HepG2 (cell line): ENCODE data around the gene TTC1. TPM values are rescaled to one million over a fixed set of nuclear protein-coding genes. Genes with fewer than 3 reads are reported as not detected.

Experiments used
- ATAC-seq: fragments of 200-7000 bp; cut with Tn5 transposase; 3 replicates; pipeline ENCODE4 v1.9.1; 2020; ENCODE audit warnings: mild to moderate bottlenecking, moderate library complexity
- BruUV-seq: library from RNA; stranded (reverse); fragments of 400-500 nt; replicated peaks from 2 replicates; lab custom pipeline; 2021; lab: Mats Ljungman, UMichigan
- CTCF ChIA-PET: fragments of 300-600 bp; formaldehyde crosslinking; extraction: SDS; loops from one replicate; lab custom pipeline; 2021; ENCODE audit warnings: low total read pairs, inconsistent platforms, low intra/inter-chr PET ratio; lab: Yijun Ruan, JAX
- POLR2A ChIA-PET: fragments of 350-600 bp; sonication (Branson Sonifier 250); formaldehyde crosslinking; loops from one replicate; lab custom pipeline; 2020; ENCODE audit warnings: antibody characterized with exemption, inconsistent platforms; lab: Yijun Ruan, JAX
- DNase-seq: peaks from one replicate; pipeline ENCODE4 v3.0.0-alpha.2; 2015; ENCODE audit warnings: low spot score
- FAIRE-seq: peaks from 3 replicates; lab custom pipeline; 2011; peaks lifted over from hg19 to GRCh38; lab: Jason Lieb, UNC
- H2AFZ ChIP-seq: one replicate; pipeline ENCODE4 v1.6.1; 2011; ENCODE audit warnings: low read length, inconsistent platforms
- H3K27ac ChIP-seq: fragments of 300-600 bp; 3 replicates; pipeline ENCODE4 v1.8.0; 2011; ENCODE audit warnings: mixed run types, mild to moderate bottlenecking, mixed read lengths, low read length, inconsistent platforms; ENCODE audit not compliant: insufficient read depth; ENCODE audit errors: extremely low read length
- H3K27me3 ChIP-seq, 2 experiments: fragments of 200-600 bp in 1 of 2; 2 replicates in 1 of 2; 3 replicates in 1 of 2; pipeline versions ENCODE4 v1.6.0 to v1.8.0; 2011; ENCODE audit warnings: low read length in 2 of 2, mild to moderate bottlenecking in 2 of 2, moderate library complexity in 2 of 2, inconsistent platforms in 1 of 2; ENCODE audit not compliant: insufficient read depth in 2 of 2, control insufficient read depth in 1 of 2
- H3K36me3 ChIP-seq, 2 experiments: fragments of 200-600 bp in 1 of 2; replicated peaks in 1 of 2; 2 replicates in 1 of 2; 3 replicates in 1 of 2; pipeline versions ENCODE4 v1.5.1 to v1.8.0; 2011; ENCODE audit warnings: low read length in 2 of 2, inconsistent platforms in 1 of 2; ENCODE audit not compliant: insufficient read depth in 2 of 2, control insufficient read depth in 1 of 2
- H3K4me1 ChIP-seq: 2 replicates; pipeline ENCODE4 v1.5.1; 2012; ENCODE audit warnings: low read length, inconsistent platforms; ENCODE audit not compliant: insufficient read depth
- H3K4me2 ChIP-seq: 2 replicates; pipeline ENCODE4 v1.6.0; 2011; ENCODE audit warnings: low read depth, low read length, inconsistent platforms
- H3K4me3 ChIP-seq, 3 experiments: fragments of 200-600 bp in 1 of 3; sonication (generic), shearing (Covaris generic) in 1 of 3; replicated peaks in 1 of 3; 2 replicates each; pipeline ENCODE4 v1.5.1; 2011 to 2016; ENCODE audit warnings: low read length in 3 of 3, inconsistent platforms in 2 of 3, low read depth in 2 of 3, mild to moderate bottlenecking in 2 of 3, control low read depth in 1 of 3, mixed read lengths in 1 of 3; ENCODE audit not compliant: insufficient read depth in 1 of 3
- H3K79me2 ChIP-seq: one replicate; pipeline ENCODE4 v1.6.1; 2011; ENCODE audit warnings: low read length, inconsistent platforms; ENCODE audit not compliant: insufficient read depth
- H3K9ac ChIP-seq: 2 replicates; pipeline ENCODE4 v1.6.0; 2011; ENCODE audit warnings: mild to moderate bottlenecking, low read depth, low read length, inconsistent platforms; ENCODE audit not compliant: insufficient read depth
- H3K9me3 ChIP-seq: 2 replicates; pipeline ENCODE4 v1.5.1; 2012; ENCODE audit warnings: mild to moderate bottlenecking, low read length
- H4K20me1 ChIP-seq: 2 replicates; pipeline ENCODE4 v1.6.0; 2011; ENCODE audit warnings: inconsistent platforms, mild to moderate bottlenecking, low read length, moderate library complexity; ENCODE audit not compliant: insufficient read depth
- FOSL1 ChIP-seq: sonication (generic); formaldehyde crosslinking; IDR thresholded peaks from 2 replicates; pipeline ENCODE4 v1.9.0; 2021; ENCODE audit warnings: missing genetic modification reagents, borderline replicate concordance
- FOXK2 ChIP-seq: fragments of 450-650 bp; IDR thresholded peaks from 2 replicates; pipeline ENCODE4 v1.6.1; 2016
- MIXL1 ChIP-seq: IDR thresholded peaks from 2 replicates; pipeline ENCODE4 v1.6.1; 2016
- NCOA1 ChIP-seq: sonication (generic); formaldehyde crosslinking; IDR thresholded peaks from 2 replicates; pipeline ENCODE4 v1.9.0; 2021; ENCODE audit warnings: missing genetic modification reagents
- NR2F2 ChIP-seq: IDR thresholded peaks from 2 replicates; pipeline ENCODE4 v1.6.1; 2012; ENCODE audit warnings: low read depth, inconsistent platforms, borderline replicate concordance
- PCBP2 ChIP-seq: fragments of 200-400 bp; formaldehyde crosslinking; optimal IDR thresholded peaks from 2 replicates; pipeline ENCODE3; 2018; ENCODE audit warnings: low read length, low read depth; ENCODE audit not compliant: poor library complexity, severe bottlenecking
- RFXANK ChIP-seq: IDR thresholded peaks from 2 replicates; pipeline ENCODE4 v1.6.1; 2016
- ZBTB21 ChIP-seq: sonication (generic); formaldehyde crosslinking; IDR thresholded peaks from 2 replicates; pipeline ENCODE4 v1.4.0; 2020; ENCODE audit warnings: missing genetic modification reagents
- ZNF546 ChIP-seq: sonication (generic); formaldehyde crosslinking; conservative IDR thresholded peaks from 2 replicates; pipeline ENCODE4 v1.8.1; 2023; ENCODE audit warnings: mild to moderate bottlenecking, missing genetic modification reagents
- WGBS: methylation state at CpG from one replicate; pipeline ENCODE4 v1.1.6; 2017; ENCODE audit warnings: low lambda C conversion rate; 5-methylcytosine and 5-hydroxymethylcytosine counted together
- in situ Hi-C: cut with HindIII; loops from 2 replicates; pipeline ENCODE4 v1.10.0; 2017; ENCODE audit warnings: low pct_unique_long_range_greater_than_20kb; ENCODE audit not compliant: extremely low pct_ligation_motif_present
- intact Hi-C: fragments of 100-400 bp; cut with micrococcal nuclease; formaldehyde crosslinking; loops from one replicate; pipeline ENCODE4 v1.10.0; 2022; ENCODE audit not compliant: unreplicated experiment
- polyA plus RNA-seq, 8 experiments: library from polyadenylated mRNA; depleted of rRNA in 3 of 8; stranded (reverse) in 7 of 8; unstranded in 1 of 8; fragments of >200 nt; fragmentation: Illumina TruSeq in 4 of 8; extraction: Trizol in 4 of 8; gene quantifications; 2 replicates each; pipeline versions ENCODE4 v1.2.1 to v1.2.3, GENCODE V29; 2011 to 2016; ENCODE audit warnings: low read depth in 4 of 8, missing spikeins in 1 of 8, mixed read lengths in 1 of 8; ENCODE audit not compliant: insufficient read depth in 1 of 8
- total RNA-seq, 5 experiments: library from RNA; depleted of rRNA; stranded (reverse); fragments of >200 nt; fragmentation: Illumina TruSeq; extraction: Trizol; gene quantifications; 2 replicates each; pipeline ENCODE4 v1.2.3, GENCODE V29; 2016; ENCODE audit warnings: low read depth in 1 of 5
- TF ChIP-seq, protein P1 (sequence below): IDR thresholded peaks from 2 replicates; pipeline ENCODE4 v1.6.1; 2016
- TF ChIP-seq, protein P2 (sequence below): IDR thresholded peaks from 2 replicates; pipeline ENCODE4 v1.6.1; 2016; ENCODE audit warnings: low read depth, control low read depth

The TTC1 gene
- total and polyA plus RNA-seq, 2 of the 13 experiments (the other 11 are each of a cell fraction or from before 2014, with no cell fraction given), result 16.1 to 72.1 TPM

DNA sequence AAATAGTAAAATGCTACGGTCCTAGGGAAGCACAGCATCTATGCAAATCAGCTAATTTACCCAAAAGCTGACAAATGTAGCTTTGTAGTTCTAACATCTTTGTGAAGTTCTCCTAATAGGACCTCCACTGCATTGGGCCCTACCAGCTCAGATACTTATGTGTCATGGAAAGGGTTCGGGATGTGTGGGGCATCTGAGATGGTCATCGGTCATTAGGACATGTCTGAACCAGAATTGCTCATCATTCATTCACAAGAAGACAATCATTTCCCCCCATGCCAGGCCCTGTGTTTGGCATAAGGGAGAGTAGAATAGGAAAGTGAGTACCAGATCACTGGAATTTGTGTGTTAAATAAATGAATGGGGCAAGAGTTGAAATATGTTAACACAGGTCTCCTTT is 74.6 kb downstream of the TTC1 start:
- Histone ChIP-seq H3K79me2 (no peaks in the 10 kb centered on the region), H3K9me3 (no peaks in the 10 kb centered on the region), H2AFZ (no peak overlapping the region), H3K27ac (no peak overlapping the region), H3K4me3 (no peak overlapping the region), H3K27me3 (no peaks in the 10 kb centered on the region), H4K20me1 (no peaks in the 10 kb centered on the region), H3K4me1 (no peaks in the 10 kb centered on the region), H3K4me2 (no peak overlapping the region)
- FAIRE-seq (no peak), ATAC-seq (no peak)
- ChIA-PET CTCF (no interaction called here), POLR2A (no interaction called here)
- WGBS, result 92% methylated on average over 3 of the region's 3 CpGs
- intact Hi-C loops, result no loop called here
- in situ Hi-C loops, result no loop called here
- no TSS peak for BruUV-seq
- TF ChIP-seq NR2F2, result no peak
- no peak for TF ChIP-seq FOSL1 (CRISPR knock-in tag)
- TF ChIP-seq, protein P1, sequence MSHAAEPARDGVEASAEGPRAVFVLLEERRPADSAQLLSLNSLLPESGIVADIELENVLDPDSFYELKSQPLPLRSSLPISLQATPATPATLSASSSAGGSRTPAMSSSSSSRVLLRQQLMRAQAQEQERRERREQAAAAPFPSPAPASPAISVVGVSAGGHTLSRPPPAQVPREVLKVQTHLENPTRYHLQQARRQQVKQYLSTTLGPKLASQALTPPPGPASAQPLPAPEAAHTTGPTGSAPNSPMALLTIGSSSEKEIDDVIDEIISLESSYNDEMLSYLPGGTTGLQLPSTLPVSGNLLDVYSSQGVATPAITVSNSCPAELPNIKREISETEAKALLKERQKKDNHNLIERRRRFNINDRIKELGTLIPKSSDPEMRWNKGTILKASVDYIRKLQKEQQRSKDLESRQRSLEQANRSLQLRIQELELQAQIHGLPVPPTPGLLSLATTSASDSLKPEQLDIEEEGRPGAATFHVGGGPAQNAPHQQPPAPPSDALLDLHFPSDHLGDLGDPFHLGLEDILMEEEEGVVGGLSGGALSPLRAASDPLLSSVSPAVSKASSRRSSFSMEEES (CRISPR knock-in tag), result no peak
- no peak for TF ChIP-seq ZBTB21 (CRISPR knock-in tag)
- TF ChIP-seq ZNF546 (CRISPR knock-in tag), result no peak
- TF ChIP-seq NCOA1 (CRISPR knock-in tag), result no peak
- TF ChIP-seq, protein P2, sequence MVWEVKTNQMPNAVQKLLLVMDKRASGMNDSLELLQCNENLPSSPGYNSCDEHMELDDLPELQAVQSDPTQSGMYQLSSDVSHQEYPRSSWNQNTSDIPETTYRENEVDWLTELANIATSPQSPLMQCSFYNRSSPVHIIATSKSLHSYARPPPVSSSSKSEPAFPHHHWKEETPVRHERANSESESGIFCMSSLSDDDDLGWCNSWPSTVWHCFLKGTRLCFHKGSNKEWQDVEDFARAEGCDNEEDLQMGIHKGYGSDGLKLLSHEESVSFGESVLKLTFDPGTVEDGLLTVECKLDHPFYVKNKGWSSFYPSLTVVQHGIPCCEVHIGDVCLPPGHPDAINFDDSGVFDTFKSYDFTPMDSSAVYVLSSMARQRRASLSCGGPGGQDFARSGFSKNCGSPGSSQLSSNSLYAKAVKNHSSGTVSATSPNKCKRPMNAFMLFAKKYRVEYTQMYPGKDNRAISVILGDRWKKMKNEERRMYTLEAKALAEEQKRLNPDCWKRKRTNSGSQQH (CRISPR knock-in tag), result no peak
- TF ChIP-seq RFXANK, result no peak
- TF ChIP-seq PCBP2, result no peak
- TF ChIP-seq MIXL1, result no peak
- TF ChIP-seq FOXK2, result no peak
- TF ChIP-seq, all 625 proteins: peak for 0
- H3K9ac ChIP-seq, result no peak overlapping the region
- H3K36me3 ChIP-seq, result peaks cover 0 to 3% of the 10 kb centered on the region in 2 experiments; a peak in 1 of 5 replicates
- no peak for DNase-seq
